Astrocyte (in vitro differentiated cells and primary cell): ENCODE results near the gene TRAF3IP1.

Experiments used
- EZH2 ChIP-seq: IDR thresholded peaks from 2 replicates; pipeline ENCODE4 v1.6.1; 2012; ENCODE audit warnings: mild to moderate bottlenecking, low read length, inconsistent platforms; ENCODE audit not compliant: insufficient read depth
- TF ChIP-seq, protein P1 (sequence below): IDR thresholded peaks from 2 replicates; pipeline ENCODE4 v1.5.1; 2011; ENCODE audit warnings: low read depth, mild to moderate bottlenecking, inconsistent platforms, low read length, moderate library complexity; ENCODE audit not compliant: insufficient read depth

DNA sequence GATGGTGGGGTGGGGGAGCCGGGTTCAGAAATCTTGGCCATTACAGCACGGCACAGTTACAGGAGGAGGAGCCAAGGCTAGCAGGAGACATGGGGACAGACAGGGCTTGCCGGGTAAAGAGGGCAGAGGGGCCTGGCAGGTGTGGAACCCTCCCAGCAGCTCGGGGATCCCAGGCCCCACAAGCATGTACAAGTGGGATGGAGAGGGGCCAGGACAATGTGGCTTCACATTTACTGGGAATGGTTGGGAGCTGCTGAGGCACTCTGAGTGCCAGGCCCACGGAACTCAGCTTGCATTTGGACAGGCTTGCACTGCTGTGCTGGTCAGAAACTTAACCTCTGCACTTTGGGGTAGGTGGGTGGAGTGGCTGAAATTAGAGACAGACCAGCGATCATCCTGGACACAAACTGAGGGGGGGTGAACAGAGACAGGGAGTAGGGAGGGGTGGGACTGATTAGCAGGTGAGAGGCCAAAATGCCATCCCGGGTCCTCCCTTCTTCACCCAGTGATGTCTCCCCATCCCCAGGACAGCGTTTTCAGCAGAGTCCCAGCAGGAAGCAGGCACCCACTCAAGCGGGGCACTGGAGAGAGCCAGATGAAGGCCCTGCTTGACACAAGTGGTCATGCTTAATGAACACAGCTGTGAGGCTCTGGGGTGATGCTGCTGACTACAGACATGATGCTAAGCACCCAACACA is 41.5 kb upstream of the TRAF3IP1 start:
- TF ChIP-seq, protein P1, sequence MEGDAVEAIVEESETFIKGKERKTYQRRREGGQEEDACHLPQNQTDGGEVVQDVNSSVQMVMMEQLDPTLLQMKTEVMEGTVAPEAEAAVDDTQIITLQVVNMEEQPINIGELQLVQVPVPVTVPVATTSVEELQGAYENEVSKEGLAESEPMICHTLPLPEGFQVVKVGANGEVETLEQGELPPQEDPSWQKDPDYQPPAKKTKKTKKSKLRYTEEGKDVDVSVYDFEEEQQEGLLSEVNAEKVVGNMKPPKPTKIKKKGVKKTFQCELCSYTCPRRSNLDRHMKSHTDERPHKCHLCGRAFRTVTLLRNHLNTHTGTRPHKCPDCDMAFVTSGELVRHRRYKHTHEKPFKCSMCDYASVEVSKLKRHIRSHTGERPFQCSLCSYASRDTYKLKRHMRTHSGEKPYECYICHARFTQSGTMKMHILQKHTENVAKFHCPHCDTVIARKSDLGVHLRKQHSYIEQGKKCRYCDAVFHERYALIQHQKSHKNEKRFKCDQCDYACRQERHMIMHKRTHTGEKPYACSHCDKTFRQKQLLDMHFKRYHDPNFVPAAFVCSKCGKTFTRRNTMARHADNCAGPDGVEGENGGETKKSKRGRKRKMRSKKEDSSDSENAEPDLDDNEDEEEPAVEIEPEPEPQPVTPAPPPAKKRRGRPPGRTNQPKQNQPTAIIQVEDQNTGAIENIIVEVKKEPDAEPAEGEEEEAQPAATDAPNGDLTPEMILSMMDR: no peak
- no peak for TF ChIP-seq EZH2
